Ishikawa (cell line): ENCODE results near the gene OSBPL6.

Source experiments
- CEBPB ChIP-seq: IDR thresholded peaks from 2 replicates; pipeline ENCODE4 v1.6.1; 2012
- CREB1 ChIP-seq: IDR thresholded peaks from 2 replicates; pipeline ENCODE4 v1.6.1; 2012; ENCODE audit warnings: low read depth
- EGR1 ChIP-seq: IDR thresholded peaks from 2 replicates; pipeline ENCODE4 v1.6.1; 2012
- EP300 ChIP-seq: IDR thresholded peaks from 2 replicates; pipeline ENCODE4 v1.6.1; 2012; ENCODE audit warnings: borderline replicate concordance
- FOXM1 ChIP-seq: IDR thresholded peaks from 2 replicates; pipeline ENCODE4 v1.6.1; 2012; ENCODE audit warnings: low read depth, borderline replicate concordance
- NFIC ChIP-seq: IDR thresholded peaks from 2 replicates; pipeline ENCODE4 v1.6.1; 2012
- RAD21 ChIP-seq: IDR thresholded peaks from 2 replicates; pipeline ENCODE4 v1.6.1; 2012; ENCODE audit warnings: low read depth
- TAF1 ChIP-seq: IDR thresholded peaks from 2 replicates; pipeline ENCODE4 v1.6.1; 2012; ENCODE audit warnings: low read depth, mild to moderate bottlenecking
- TCF12 ChIP-seq: IDR thresholded peaks from 2 replicates; pipeline ENCODE4 v1.6.1; 2012; ENCODE audit warnings: low read depth
- TEAD4 ChIP-seq: IDR thresholded peaks from 2 replicates; pipeline ENCODE4 v1.6.1; 2012
- YY1 ChIP-seq: IDR thresholded peaks from 2 replicates; pipeline ENCODE4 v1.6.1; 2012; ENCODE audit warnings: low read depth
- ZBTB7A ChIP-seq: IDR thresholded peaks from 2 replicates; pipeline ENCODE4 v1.6.1; 2012; ENCODE audit warnings: low read depth
- TF ChIP-seq, protein P1 (sequence below): IDR thresholded peaks from 2 replicates; pipeline ENCODE4 v1.6.1; 2012
- TF ChIP-seq, protein P2 (sequence below): IDR thresholded peaks from 2 replicates; pipeline ENCODE4 v1.6.1; 2012; ENCODE audit warnings: low read depth, mild to moderate bottlenecking
- TF ChIP-seq, protein P3 (sequence below): IDR thresholded peaks from 2 replicates; pipeline ENCODE4 v1.6.1; 2012

OSBPL6 gene

DNA sequence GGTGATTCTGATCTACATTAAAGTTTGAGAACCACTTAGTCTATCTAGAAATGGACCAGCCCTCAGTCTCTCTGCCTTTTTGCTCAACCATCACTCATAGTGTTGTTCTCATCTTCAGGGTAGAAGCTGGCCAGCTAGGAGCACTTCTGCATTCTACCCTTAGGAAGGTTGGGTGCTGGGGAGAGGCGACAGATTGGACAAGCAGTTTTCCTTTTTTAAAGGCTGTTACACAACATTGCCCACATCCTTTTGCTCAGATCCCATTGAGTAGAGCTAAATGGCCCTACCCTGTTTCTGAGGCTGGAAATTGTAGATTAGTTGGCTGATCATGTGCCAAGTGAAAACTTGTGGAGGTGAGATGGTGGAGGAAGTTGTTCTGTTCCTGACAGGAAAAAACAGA lies 35.6 kb downstream of the OSBPL6 start:
- TF ChIP-seq, protein P1, sequence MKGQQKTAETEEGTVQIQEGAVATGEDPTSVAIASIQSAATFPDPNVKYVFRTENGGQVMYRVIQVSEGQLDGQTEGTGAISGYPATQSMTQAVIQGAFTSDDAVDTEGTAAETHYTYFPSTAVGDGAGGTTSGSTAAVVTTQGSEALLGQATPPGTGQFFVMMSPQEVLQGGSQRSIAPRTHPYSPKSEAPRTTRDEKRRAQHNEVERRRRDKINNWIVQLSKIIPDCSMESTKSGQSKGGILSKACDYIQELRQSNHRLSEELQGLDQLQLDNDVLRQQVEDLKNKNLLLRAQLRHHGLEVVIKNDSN: no peak
- TF ChIP-seq EGR1 (no peak), EP300 (no peak), YY1 (no peak), NFIC (no peak), FOXM1 (no peak), CREB1 (no peak), RAD21 (no peak), TCF12 (no peak), ZBTB7A (no peak), CEBPB (no peak), TAF1 (no peak), TEAD4 (no peak)
- TF ChIP-seq, protein P2, sequence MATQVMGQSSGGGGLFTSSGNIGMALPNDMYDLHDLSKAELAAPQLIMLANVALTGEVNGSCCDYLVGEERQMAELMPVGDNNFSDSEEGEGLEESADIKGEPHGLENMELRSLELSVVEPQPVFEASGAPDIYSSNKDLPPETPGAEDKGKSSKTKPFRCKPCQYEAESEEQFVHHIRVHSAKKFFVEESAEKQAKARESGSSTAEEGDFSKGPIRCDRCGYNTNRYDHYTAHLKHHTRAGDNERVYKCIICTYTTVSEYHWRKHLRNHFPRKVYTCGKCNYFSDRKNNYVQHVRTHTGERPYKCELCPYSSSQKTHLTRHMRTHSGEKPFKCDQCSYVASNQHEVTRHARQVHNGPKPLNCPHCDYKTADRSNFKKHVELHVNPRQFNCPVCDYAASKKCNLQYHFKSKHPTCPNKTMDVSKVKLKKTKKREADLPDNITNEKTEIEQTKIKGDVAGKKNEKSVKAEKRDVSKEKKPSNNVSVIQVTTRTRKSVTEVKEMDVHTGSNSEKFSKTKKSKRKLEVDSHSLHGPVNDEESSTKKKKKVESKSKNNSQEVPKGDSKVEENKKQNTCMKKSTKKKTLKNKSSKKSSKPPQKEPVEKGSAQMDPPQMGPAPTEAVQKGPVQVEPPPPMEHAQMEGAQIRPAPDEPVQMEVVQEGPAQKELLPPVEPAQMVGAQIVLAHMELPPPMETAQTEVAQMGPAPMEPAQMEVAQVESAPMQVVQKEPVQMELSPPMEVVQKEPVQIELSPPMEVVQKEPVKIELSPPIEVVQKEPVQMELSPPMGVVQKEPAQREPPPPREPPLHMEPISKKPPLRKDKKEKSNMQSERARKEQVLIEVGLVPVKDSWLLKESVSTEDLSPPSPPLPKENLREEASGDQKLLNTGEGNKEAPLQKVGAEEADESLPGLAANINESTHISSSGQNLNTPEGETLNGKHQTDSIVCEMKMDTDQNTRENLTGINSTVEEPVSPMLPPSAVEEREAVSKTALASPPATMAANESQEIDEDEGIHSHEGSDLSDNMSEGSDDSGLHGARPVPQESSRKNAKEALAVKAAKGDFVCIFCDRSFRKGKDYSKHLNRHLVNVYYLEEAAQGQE: no peak
- TF ChIP-seq, protein P3, sequence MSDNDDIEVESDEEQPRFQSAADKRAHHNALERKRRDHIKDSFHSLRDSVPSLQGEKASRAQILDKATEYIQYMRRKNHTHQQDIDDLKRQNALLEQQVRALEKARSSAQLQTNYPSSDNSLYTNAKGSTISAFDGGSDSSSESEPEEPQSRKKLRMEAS: no peak

DNA sequence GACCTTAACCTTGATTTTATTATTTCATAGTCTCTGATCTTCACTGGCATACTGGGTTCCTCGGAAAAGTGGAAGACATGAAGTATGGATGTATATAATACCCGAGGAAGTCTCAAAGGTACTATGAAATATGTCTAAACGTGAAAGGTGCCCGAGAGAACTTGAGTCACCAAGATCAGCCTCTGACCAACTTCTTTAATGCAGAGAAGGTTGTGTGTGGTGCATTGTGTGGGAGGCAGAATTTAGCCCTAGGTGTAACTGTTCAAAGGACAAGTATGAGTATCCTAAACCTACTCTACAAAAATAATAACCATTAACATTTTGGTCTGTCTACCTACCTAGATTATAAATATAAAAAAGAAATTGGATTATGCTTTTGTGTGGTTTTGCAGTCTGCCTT lies 36.1 kb downstream of the OSBPL6 start:
- no peak for TF ChIP-seq RAD21
- TF ChIP-seq, protein P3: no peak
- no peak for TF ChIP-seq TEAD4
- no peak for TF ChIP-seq YY1
- TF ChIP-seq EP300: no peak

DNA sequence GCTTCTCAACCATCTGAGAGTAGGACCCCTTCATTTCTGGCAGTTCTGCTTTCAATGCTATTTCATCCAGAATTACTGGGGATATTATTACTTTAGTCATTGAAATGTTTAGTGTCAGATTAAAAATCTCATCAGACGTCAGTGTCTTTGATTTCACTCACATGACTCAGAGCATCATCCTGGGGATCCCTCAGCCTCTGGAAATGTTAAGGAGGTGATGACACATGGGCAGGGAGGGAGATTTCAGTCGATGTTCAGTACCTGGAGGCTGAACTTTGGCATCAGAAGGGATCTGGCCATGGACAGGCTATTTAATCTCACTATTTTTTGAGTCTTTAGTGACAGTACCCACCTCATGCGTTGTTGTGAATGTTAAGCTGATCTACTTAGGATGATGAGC lies 39.1 kb downstream of the OSBPL6 start:
- TF ChIP-seq FOXM1: no peak
- TF ChIP-seq, protein P1: no peak
- TF ChIP-seq ZBTB7A: no peak
- TF ChIP-seq CEBPB: no peak
- TF ChIP-seq TAF1: no peak
- TF ChIP-seq, protein P2: no peak
- no peak for TF ChIP-seq RAD21
- TF ChIP-seq, protein P3: no peak
- TF ChIP-seq TCF12: no peak
- no peak for TF ChIP-seq TEAD4
- no peak for TF ChIP-seq NFIC
- TF ChIP-seq CREB1: no peak
- no peak for TF ChIP-seq EGR1
- no peak for TF ChIP-seq YY1
- no peak for TF ChIP-seq EP300

DNA sequence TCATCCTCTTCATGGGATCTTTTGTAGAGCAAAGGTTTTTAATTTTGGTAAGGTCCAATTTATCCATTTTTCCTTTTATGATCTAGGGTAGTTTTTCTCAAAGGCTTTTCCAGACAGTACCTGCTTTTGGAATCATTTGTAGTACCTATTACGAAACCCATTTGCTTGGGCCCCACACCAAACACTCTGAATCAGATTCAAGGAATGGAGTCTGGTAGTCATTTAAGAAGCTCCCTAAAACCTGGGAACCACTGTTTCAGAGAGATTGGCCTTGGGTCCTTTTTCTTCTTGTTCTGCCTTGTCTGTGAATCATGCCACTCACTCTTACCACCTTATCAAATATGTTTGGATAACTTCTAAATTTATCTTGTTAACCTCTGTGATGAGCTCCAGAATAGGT lies 40.3 kb downstream of the OSBPL6 start:
- TF ChIP-seq EP300 (no peak), TEAD4 (no peak), EGR1 (no peak), ZBTB7A (no peak), TAF1 (no peak), NFIC (no peak), TCF12 (no peak)
- TF ChIP-seq, protein P1: no peak
- TF ChIP-seq, protein P2: no peak
